Endothelial cell of umbilical vein (primary cell): ENCODE results near the gene PPP4C. TPM values are rescaled to one million over a fixed set of nuclear protein-coding genes. Genes with fewer than 3 reads are reported as not detected.

ENCODE experiments used
- BruUV-seq: library from RNA; stranded (reverse); fragments of 400-500 nt; replicated peaks from 2 replicates; lab custom pipeline; 2021; lab: Mats Ljungman, UMichigan
- CTCF ChIA-PET: fragments of 300-600, 350-600 bp; sonication (Branson Sonifier 250); formaldehyde crosslinking; loops from one replicate; lab custom pipeline; 2021; ENCODE audit warnings: antibody characterized with exemption, inconsistent platforms; lab: Charles Lee
- POLR2A ChIA-PET: fragments of 300-600, 350-600 bp; sonication (Branson Sonifier 250); formaldehyde crosslinking; loops from one replicate; lab custom pipeline; 2021; ENCODE audit warnings: antibody characterized with exemption, inconsistent platforms; lab: Charles Lee
- DNase-seq: peaks from one replicate; pipeline ENCODE4 v3.0.0-alpha.2; 2011; ENCODE audit warnings: low read depth, low spot score
- FAIRE-seq: peaks from 2 replicates; lab custom pipeline; 2011; peaks lifted over from hg19 to GRCh38; lab: Jason Lieb, UNC
- H2AFZ ChIP-seq: 2 replicates; pipeline ENCODE4 v1.6.0; 2012; ENCODE audit warnings: low read depth, low read length, control low read depth, inconsistent platforms
- H3K27ac ChIP-seq: 2 replicates; pipeline ENCODE4 v1.5.1; 2011; ENCODE audit warnings: low read depth, mild to moderate bottlenecking, control low read depth, low read length, moderate library complexity; ENCODE audit not compliant: insufficient read depth
- H3K27me3 ChIP-seq, 2 experiments: 2 replicates each; pipeline versions ENCODE4 v1.6.0 to v1.6.1; 2011; ENCODE audit warnings: low read length in 2 of 2, mixed read lengths in 1 of 2; ENCODE audit not compliant: control insufficient read depth in 2 of 2, insufficient read depth in 2 of 2
- H3K36me3 ChIP-seq, 2 experiments: 2 replicates in 1 of 2; 3 replicates in 1 of 2; pipeline ENCODE4 v1.5.1; 2011; ENCODE audit warnings: low read length in 2 of 2, mild to moderate bottlenecking in 1 of 2, moderate library complexity in 1 of 2; ENCODE audit not compliant: control insufficient read depth in 2 of 2, insufficient read depth in 2 of 2; ENCODE audit errors: extremely low read depth in 1 of 2
- H3K4me1 ChIP-seq: 3 replicates; pipeline ENCODE4 v1.5.1; 2011; ENCODE audit warnings: mild to moderate bottlenecking, low read length; ENCODE audit not compliant: control insufficient read depth, insufficient read depth; ENCODE audit errors: extremely low read depth
- H3K4me2 ChIP-seq: 2 replicates; pipeline ENCODE4 v1.6.1; 2011; ENCODE audit warnings: low read length, control low read depth, mixed read lengths; ENCODE audit not compliant: insufficient read depth
- H3K4me3 ChIP-seq, 3 experiments: fragments of 200-600 bp in 1 of 3; sonication (generic), shearing (Covaris generic) in 1 of 3; replicated peaks in 1 of 3; 2 replicates each; pipeline ENCODE4 v1.5.1; 2011 to 2016; ENCODE audit warnings: control low read depth in 3 of 3, low read length in 3 of 3, mild to moderate bottlenecking in 2 of 3, inconsistent platforms in 1 of 3, low read depth in 1 of 3, moderate library complexity in 1 of 3; ENCODE audit not compliant: insufficient read depth in 1 of 3
- H3K79me2 ChIP-seq: 2 replicates; pipeline ENCODE4 v1.6.0; 2012; ENCODE audit warnings: low read length, inconsistent platforms; ENCODE audit not compliant: control insufficient read depth, insufficient read depth
- H3K9ac ChIP-seq: replicated peaks from 2 replicates; pipeline ENCODE3; 2011; ENCODE audit warnings: low read length, control low read depth; ENCODE audit not compliant: insufficient read depth; ENCODE audit errors: extremely low read depth
- H3K9me1 ChIP-seq: replicated peaks from 3 replicates; pipeline ENCODE4 v1.6.0; 2011; ENCODE audit warnings: mild to moderate bottlenecking, low read length; ENCODE audit not compliant: control insufficient read depth, insufficient read depth; ENCODE audit errors: extremely low read depth
- H3K9me3 ChIP-seq: replicated peaks from 2 replicates; pipeline ENCODE4 v1.5.1; 2012; ENCODE audit warnings: low read length, inconsistent platforms; ENCODE audit not compliant: control insufficient read depth, insufficient read depth
- H4K20me1 ChIP-seq: replicated peaks from 2 replicates; pipeline ENCODE3; 2011; ENCODE audit warnings: mild to moderate bottlenecking, low read length; ENCODE audit not compliant: control insufficient read depth, insufficient read depth; ENCODE audit errors: extremely low read depth
- CTCF ChIP-seq, 2 donors: IDR thresholded peaks; 1 replicate in 1 of 2; 2 replicates in 1 of 2; pipeline ENCODE4 v1.5.1; 2011; ENCODE audit warnings: low read length in 2 of 2, mild to moderate bottlenecking in 2 of 2, moderate library complexity in 2 of 2, control low read depth in 1 of 2, inconsistent platforms in 1 of 2, low read depth in 1 of 2; ENCODE audit not compliant: insufficient read depth in 1 of 2; ENCODE audit errors: extremely low read depth in 1 of 2
- FOS ChIP-seq: IDR thresholded peaks from 2 replicates; pipeline ENCODE4 v1.6.1; 2011; ENCODE audit warnings: mild to moderate bottlenecking, low read length, moderate library complexity, borderline replicate concordance; ENCODE audit not compliant: insufficient read depth
- GATA2 ChIP-seq: IDR thresholded peaks from 2 replicates; pipeline ENCODE4 v1.7.0; 2011; ENCODE audit warnings: low read depth, mild to moderate bottlenecking, moderate library complexity, mixed read lengths, low read length; ENCODE audit not compliant: insufficient read length, insufficient read depth
- JUN ChIP-seq: IDR thresholded peaks from 2 replicates; pipeline ENCODE4 v1.6.1; 2011; ENCODE audit warnings: borderline replicate concordance, low read depth; ENCODE audit not compliant: insufficient read length, insufficient read depth
- MAX ChIP-seq: IDR thresholded peaks from 2 replicates; pipeline ENCODE4 v1.6.1; 2011; ENCODE audit not compliant: insufficient read depth, insufficient read length
- MYC ChIP-seq: IDR thresholded peaks from one replicate; pipeline ENCODE4 v1.6.1; 2011; ENCODE audit warnings: mild to moderate bottlenecking, low read depth, low read length
- POLR2A ChIP-seq: IDR thresholded peaks from 2 replicates; pipeline ENCODE4 v1.6.1; 2012; ENCODE audit warnings: low read depth, mild to moderate bottlenecking, control low read depth, low read length
- POLR2AphosphoS5 ChIP-seq: IDR thresholded peaks from 2 replicates; pipeline ENCODE4 v1.6.1; 2012; ENCODE audit warnings: low read depth, mild to moderate bottlenecking, control low read depth, low read length, moderate library complexity; ENCODE audit not compliant: insufficient read depth
- dilution Hi-C: fragments of 300-500 bp; cut with MboI; formaldehyde crosslinking; loops from one replicate; pipeline ENCODE4 v1.15.0; 2019; ENCODE audit warnings: low sequenced_read_pairs; ENCODE audit not compliant: extremely low pct_ligation_motif_present
- intact Hi-C: fragments of 100-400 bp; cut with micrococcal nuclease; formaldehyde crosslinking; loops from one replicate; pipeline ENCODE4 v1.10.0; 2022
- polyA plus RNA-seq, 4 experiments: library from polyadenylated mRNA; depleted of rRNA in 3 of 4; stranded (reverse) in 3 of 4; unstranded in 1 of 4; fragments of >200 nt; gene quantifications; 2 replicates each; pipeline versions ENCODE4 v1.2.1 to v1.2.3, GENCODE V29; 2011 to 2012; ENCODE audit warnings: missing spikeins in 1 of 4
- total RNA-seq: library from RNA; stranded (reverse); gene quantifications from 2 replicates; pipeline ENCODE4 v1.2.3, GENCODE V29; 2021

Gene PPP4C
- total and polyA plus RNA-seq, 2 donors (not counting 3 experiments of a cell fraction or from before 2014, with no cell fraction given), result 167 to 327 TPM

DNA sequence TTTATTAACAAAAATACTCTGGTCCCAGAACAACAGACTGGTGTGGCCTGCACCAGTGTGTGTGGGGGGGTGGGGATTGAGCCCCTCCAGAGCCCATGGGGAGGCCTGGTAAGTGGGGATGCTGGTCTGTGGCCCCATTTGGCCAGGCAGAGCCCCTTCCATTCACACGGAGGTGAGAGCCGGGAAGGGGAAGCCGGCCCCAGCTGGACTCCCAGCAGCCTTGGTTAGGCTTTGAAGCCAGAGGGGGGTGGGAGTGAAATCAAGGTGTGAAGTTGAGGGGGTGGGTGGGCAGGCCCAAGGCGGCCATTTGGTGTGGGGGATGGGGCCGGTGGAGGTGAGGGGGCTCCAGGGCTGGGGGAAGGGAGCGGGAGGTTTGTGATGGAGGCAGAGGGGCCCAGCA lies 10.0 kb downstream of the PPP4C start:
- H2AFZ ChIP-seq, result no peak overlapping the region
- TF ChIP-seq CTCF (IDR thresholded peaks at IDR 0.05; ENCODE audit: extremely low read depth in 1 of 2, insufficient read depth in 1 of 2, low read depth in 1 of 2, low read length in 2 of 2) (no peak), POLR2AphosphoS5 (no peak), GATA2 (no peak), FOS (no peak), JUN (no peak), MYC (no peak), MAX (no peak), POLR2A (no peak)
- peaks cover 13 to 34% of the 10 kb centered on the region in 2 experiments for H3K36me3 ChIP-seq
- no peak overlapping the region for H3K4me3 ChIP-seq
- dilution Hi-C loops (no loop called here), intact Hi-C loops (no loop called here)
- CTCF ChIA-PET, result no interaction called here
- H3K79me2 ChIP-seq, result peaks cover 4% of the 10 kb centered on the region
- H3K4me1 ChIP-seq, result peaks cover 3% of the 10 kb centered on the region
- POLR2A ChIA-PET, result no interaction called here
- no TSS peak for BruUV-seq
- no peaks in the 10 kb centered on the region for H4K20me1 ChIP-seq
- H3K27me3 ChIP-seq, result no peaks in the 10 kb centered on the region
- H3K9me3 ChIP-seq, result no peaks in the 10 kb centered on the region
- no peak overlapping the region for H3K9ac ChIP-seq
- DNase-seq (no peak), FAIRE-seq (no peak)
- H3K9me1 ChIP-seq, result no peaks in the 10 kb centered on the region
- no peak overlapping the region for H3K27ac ChIP-seq
- H3K4me2 ChIP-seq, result no peak overlapping the region
